Fibroblast of lung (primary cell): Measurements from ENCODE around the gene NOG.

Experiments used
- CTCF ChIP-seq, 2 donors: IDR thresholded peaks in 1 of 2; conservative IDR thresholded peaks in 1 of 2; 1 replicate in 1 of 2; 2 replicates in 1 of 2; pipeline ENCODE4 v1.5.1; 2011 to 2012; ENCODE audit warnings: low read length in 2 of 2, control low read depth in 1 of 2, inconsistent platforms in 1 of 2, low read depth in 1 of 2, mild to moderate bottlenecking in 1 of 2
- EZH2 ChIP-seq: IDR thresholded peaks from 2 replicates; pipeline ENCODE4 v1.5.1; 2012; ENCODE audit warnings: low read length, control low read depth, mild to moderate bottlenecking; ENCODE audit errors: missing control alignments

- TF ChIP-seq CTCF (conservative IDR thresholded peaks at IDR 0.05 in 1 of 2, IDR thresholded peaks at IDR 0.05 in 1 of 2; ENCODE audit: low read depth in 1 of 2, low read length in 2 of 2) (no peak), EZH2 (no peak)
Observed at GRCh38 chr17:56597495-56597990, 4.0 kb downstream of the NOG start.
